ENCODE measurements around the gene ZNF862.
"Not testable (repeated sequence)": the region's sequence is repeated elsewhere in the genome, so short reads cannot be mapped to it uniquely, and the experiment has no call there.

The ZNF862 gene

GRCh38 chr7:149825567-149826343 lies 12.4 kb upstream of the ZNF862 start:
- DNase-seq = no peak

- no peak for DNase-seq
Observed at GRCh38 chr7:149826344-149827088, 11.7 kb upstream of the ZNF862 start.

DNA sequence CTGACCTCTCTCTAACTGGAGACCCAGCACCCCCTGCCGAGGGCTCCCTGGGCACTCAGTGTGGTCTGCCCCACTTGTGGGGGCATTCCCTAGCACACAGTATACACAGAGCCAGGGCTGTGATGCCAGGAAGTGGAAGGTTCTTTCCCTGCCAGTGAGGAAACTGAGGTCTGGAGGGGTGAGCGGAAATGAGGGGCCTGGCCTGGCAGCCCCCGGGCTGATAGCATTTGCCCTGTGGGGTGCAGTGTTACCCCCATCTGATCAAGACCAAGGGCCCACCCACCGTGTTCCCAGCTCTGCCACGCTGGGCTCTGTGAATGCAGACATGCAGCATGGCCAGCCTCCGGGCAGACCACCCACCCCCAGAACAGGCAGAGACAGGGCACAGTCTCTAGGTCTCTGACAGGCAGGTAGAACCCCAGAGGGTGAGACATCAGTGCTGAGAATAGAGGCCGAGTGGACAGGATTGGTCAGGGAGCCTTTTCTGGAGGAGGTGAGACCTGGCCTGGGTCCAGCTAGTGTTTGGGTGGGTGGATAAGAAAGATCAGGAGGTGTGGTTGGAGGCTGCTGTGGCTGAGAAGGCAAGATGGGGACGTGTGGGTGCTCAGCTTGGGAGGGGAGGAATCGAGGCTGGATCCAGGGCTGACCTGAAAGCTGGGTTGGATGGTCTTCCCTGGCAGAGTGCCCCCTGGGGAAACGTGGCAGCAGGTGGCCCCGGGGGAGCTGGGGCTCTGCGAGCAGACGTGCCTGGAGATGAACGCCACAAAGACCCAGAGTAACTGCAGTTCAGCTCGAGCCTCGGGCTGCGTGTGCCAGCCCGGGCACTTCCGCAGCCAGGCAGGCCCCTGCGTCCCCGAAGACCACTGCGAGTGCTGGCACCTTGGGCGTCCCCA lies 10.8 kb upstream of the ZNF862 start:
- DNase-seq = no peak

GRCh38 chr7:149828357-149829309 lies 9.5 kb upstream of the ZNF862 start:
- no peak for DNase-seq

GRCh38 chr7:149830527-149830926 lies 7.6 kb upstream of the ZNF862 start:
- DNase-seq = not testable (repeated sequence)

GRCh38 chr7:149830997-149831740 lies 7.0 kb upstream of the ZNF862 start:
- no peak for DNase-seq

- DNase-seq = no peak
Observed at GRCh38 chr7:149831741-149832219, 6.4 kb upstream of the ZNF862 start.

GRCh38 chr7:149832332-149833041 lies 5.7 kb upstream of the ZNF862 start:
- DNase-seq = no peak

DNA sequence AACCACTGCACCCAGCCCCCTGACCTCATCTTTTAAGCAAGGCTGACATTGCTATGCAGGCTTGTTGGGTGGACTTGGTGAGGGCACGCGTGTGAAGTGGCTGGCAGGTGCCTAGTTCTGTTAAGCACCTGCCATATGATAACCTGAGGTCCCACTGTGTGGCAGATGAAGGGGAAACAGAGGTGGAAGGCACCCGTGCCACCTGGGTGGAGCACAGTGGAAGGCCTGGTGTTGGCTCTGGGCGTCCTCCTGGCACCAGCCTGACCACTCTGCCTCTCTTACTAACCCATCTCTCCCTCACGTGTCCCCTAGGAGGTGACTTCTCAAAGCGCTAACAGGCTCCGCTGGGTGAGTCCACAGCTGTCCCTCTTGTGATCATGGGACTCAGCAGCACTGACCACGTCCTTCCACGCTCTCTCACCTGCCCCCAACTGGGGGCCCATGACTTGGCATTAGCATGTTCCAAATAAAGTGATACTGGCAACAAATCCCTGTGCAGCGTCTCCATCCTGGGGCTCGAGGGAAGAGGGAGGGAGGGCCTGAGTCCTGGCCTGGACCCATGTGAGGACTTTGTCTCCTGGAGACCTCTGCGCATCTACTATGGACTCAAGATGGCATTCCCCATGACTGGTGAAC lies 4.6 kb upstream of the ZNF862 start:
- no peak for DNase-seq

DNA sequence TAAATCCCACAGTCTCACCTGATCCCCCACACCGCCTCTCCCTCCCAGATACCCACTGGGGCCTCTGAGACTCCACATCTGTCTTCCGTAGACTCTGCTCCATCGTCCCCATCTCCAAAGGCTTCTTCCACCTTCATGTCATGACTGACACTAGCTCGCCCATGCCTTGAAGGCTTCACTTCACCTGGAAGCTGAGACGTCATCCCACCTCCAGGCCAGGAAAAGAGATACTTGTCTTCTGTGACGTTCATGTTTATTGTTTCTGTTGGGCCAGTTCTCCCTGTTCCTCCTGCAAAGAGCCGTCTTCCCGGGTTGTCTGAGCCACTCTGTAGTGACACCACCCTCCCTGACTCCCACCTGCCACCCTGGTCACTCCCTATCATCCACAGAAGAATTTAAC lies 3.6 kb upstream of the ZNF862 start:
- DNase-seq = no peak

DNA sequence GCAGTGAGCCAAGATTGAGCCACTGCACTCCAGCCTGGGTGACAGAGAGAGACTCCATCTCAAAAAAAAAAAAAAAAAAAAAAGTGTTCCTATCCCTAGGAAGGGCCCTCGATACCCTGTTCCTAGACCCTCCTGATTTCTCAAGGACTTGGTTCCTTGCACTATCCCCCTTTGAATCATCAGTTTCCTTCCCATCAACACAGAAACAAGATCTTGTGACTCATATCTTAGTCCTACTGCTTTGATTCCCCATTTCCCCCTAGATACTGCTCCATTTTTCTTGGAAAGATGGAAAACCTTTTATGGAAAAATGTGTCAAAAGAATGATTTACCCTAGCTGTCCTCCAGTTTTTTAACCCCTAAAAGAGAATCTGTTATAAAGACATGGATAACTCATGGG lies 1.7 kb upstream of the ZNF862 start:
- DNase-seq = no peak

DNA sequence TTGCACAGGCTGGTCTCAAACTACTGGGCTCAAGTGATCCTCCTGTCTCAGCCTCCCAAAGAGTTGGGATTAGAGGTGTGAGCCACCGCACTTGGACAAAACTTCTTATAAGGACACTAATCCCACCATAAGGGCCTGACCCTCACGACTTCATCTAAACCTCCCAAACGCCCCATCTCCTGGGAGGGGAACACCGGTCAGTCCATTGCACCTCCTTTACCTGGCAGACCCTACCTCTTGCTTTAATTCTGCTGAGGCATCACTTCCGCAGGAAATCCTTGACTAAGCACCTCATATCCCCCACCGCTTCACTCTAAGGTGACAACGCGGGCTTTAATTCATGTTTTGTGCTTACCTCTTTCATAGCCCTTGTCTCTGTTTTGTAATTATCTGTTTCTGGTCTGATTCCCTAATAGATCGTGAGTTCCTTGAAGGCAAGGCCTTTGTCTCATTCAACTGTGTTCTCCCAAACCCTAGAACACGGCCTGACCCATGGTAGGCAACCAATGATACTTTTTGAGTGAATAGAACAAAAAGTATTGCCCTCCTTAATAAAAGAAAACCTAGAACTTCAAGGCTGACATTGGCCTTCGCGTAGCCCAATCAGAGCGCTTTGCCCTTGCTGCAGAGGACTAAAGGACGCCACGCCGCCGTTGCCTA lies 481 bp upstream of the ZNF862 start:
- DNase-seq = no peak

- peak in 1 of 2 experiments; percentile 48 for DNase-seq
Observed at GRCh38 chr7:149838992-149839408, 825 bp downstream of the ZNF862 start.

- DNase-seq = no peak
Observed at GRCh38 chr7:149839933-149840332, 1.8 kb downstream of the ZNF862 start.

DNA sequence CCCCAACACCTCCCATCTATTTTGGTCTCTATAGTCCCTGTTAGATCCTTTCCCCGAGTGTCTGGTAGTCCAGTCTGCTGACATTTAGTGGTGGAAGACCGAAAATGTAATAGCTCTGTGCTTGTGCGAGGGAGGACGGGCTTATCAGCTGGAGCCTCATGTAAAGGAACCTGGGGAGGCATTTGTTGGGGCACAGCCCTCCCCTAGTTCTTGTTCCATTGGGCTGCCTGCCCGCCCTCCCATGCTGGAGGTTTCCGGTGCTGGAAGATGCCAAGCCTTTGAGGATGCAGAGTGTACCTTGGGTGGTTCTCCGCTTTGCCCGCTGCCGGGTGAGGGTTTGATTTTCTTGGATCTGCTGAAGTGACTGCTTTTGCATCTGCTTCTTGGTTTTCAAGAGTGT lies 5.4 kb downstream of the ZNF862 start:
- DNase-seq = no peak

DNA sequence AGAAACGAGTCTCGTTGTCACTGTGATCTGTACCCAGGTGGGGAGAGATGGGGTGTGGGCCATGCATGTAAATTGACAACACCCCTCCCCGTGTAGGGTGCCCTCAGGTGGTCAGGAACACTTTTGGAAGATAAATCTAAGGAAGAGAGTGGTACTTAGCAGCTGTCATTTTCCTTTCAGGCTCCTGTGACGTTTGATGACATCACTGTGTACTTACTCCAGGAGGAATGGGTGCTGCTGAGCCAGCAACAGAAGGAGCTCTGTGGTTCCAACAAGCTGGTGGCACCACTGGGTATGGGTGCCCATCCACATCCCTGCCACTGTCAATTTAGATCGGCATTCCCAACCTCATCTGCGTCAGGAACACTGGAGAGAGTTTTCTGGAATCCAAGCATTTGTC lies 6.3 kb downstream of the ZNF862 start:
- no peak for DNase-seq

- no peak for DNase-seq
Observed at GRCh38 chr7:149845257-149845980, 7.2 kb downstream of the ZNF862 start.

- no peak for DNase-seq
Observed at GRCh38 chr7:149846021-149846420, 7.8 kb downstream of the ZNF862 start.

All from SW 1271 (cell line).